ENCODE measurements around the gene HELZ2. TPM values are rescaled to one million over a fixed set of nuclear protein-coding genes. Genes with fewer than 3 reads are reported as not detected.

HELZ2 gene
- total and polyA plus RNA-seq, 2 donors: 13.9 to 14.8 TPM

DNA sequence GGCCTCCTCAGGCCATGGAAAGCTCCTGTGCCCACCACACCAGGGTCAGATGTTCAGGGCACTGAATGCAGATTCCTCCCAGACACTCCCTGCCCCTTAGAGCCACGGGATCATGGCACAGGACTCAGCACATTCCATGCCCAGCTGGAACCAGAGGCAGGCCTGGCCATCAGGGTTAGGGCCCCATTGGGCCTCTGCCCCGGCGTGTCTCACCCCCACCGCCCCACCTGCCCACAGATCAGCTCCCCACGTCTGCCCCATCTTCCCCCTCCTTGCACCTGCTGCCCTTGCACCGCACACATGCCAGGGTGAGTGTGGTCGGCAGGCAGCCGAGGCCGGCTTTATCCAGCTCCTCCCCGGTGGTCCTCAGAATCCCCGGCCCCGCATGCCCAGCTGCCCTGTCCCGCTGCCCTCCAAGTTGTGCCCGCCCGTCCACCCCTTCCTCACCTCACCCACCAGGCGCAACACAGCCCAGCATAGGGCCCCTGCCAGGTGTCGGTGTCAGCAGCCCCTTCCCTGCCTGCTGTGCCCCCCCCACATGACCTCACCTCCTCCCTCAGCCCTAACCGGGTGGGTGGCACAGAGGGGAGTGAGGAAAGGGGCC, 24.3 kb downstream of the HELZ2 start:
- no peak for DNase-seq (ENCODE audit: low read depth in 6 of 9, low spot score in 9 of 9)

DNA sequence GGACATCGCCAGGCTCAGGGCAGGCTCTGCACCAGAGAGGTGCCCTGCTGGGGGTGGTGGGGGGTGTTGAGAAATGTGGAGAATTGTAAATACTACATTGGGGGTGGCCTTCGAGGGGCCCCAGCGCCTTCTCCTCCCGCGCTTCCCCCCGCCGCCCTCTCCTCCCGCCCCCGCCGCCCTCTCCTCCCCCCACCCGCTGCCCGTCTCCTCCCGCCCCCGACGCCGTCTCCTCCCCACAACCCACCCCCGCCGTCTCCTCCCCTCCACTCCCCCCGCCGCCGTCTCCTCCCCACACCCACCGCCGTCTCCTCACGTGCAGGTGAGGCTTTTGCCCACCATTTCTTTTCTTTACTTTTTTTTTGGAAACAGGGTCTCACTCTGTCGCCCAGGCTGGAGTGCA, 25.0 kb downstream of the HELZ2 start:
- 35% methylated on average over 16 of the region's 25 CpGs for WGBS
- peak in 2 of 9 donors; percentile 24 to 55 for DNase-seq (ENCODE audit: low read depth in 6 of 9, low spot score in 9 of 9)
- H3K4me3 ChIP-seq (ENCODE audit: low read length in 2 of 2): no peak overlapping the region
- peaks cover 2 to 68% of the 10 kb centered on the region in 2 donors for H3K27me3 ChIP-seq (ENCODE audit: control insufficient read depth in 2 of 2, insufficient read depth in 1 of 2, low read length in 1 of 2)
- no peaks in the 10 kb centered on the region for H3K36me3 ChIP-seq (ENCODE audit: control insufficient read depth in 2 of 2, insufficient read depth in 2 of 2, low read length in 1 of 2)
- H3K9me3 ChIP-seq (ENCODE audit: control insufficient read depth in 2 of 2, insufficient read depth in 1 of 2, low read length in 1 of 2): peaks cover 0 to 18% of the 10 kb centered on the region in 2 donors
- H3K27ac ChIP-seq (ENCODE audit: low read depth in 1 of 2, low read length in 1 of 2): no peak overlapping the region
- H3K4me1 ChIP-seq (ENCODE audit: control insufficient read depth in 2 of 2, insufficient read depth in 2 of 2, low read length in 2 of 2): peaks cover 25 to 57% of the 10 kb centered on the region in 2 donors

More for the DNA sequence above, 24.3 kb downstream of the HELZ2 start:
- no peak overlapping the region for H3K27ac ChIP-seq (ENCODE audit: low read depth in 1 of 2, low read length in 1 of 2)
- WGBS: 89% methylated on average over 18 of the region's 18 CpGs
- peaks cover 0 to 18% of the 10 kb centered on the region in 2 donors for H3K9me3 ChIP-seq (ENCODE audit: control insufficient read depth in 2 of 2, insufficient read depth in 1 of 2, low read length in 1 of 2)
- peaks cover 2 to 69% of the 10 kb centered on the region in 2 donors for H3K27me3 ChIP-seq (ENCODE audit: control insufficient read depth in 2 of 2, insufficient read depth in 1 of 2, low read length in 1 of 2)
- no peak overlapping the region for H3K4me3 ChIP-seq (ENCODE audit: low read length in 2 of 2)
- H3K4me1 ChIP-seq (ENCODE audit: control insufficient read depth in 2 of 2, insufficient read depth in 2 of 2, low read length in 2 of 2): peaks cover 25 to 63% of the 10 kb centered on the region in 2 donors
- no peaks in the 10 kb centered on the region for H3K36me3 ChIP-seq (ENCODE audit: control insufficient read depth in 2 of 2, insufficient read depth in 2 of 2, low read length in 1 of 2)

DNA sequence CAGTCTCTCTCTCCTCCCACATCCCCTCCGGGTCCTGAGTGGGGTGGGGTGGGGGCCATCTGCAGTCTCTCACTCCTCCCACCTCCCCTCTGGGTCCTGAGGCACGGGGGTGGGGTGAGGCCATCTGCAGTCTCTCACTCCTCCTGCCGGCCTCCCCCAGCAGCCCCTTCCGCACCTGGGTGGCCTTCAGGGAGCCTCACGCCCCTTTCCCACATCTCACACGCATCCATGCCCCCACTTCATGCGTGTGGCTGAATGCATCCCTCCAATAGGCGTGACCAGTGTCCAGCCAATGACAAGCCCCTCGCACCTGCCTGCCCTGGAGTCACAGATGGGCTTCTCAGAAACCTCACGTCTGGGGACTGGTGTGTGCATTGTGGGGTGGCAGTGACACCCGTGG, 25.5 kb downstream of the HELZ2 start:
- Histone ChIP-seq H3K4me1 (ENCODE audit: control insufficient read depth in 2 of 2, insufficient read depth in 2 of 2, low read length in 2 of 2) (peaks cover 25 to 54% of the 10 kb centered on the region in 2 donors), H3K36me3 (ENCODE audit: control insufficient read depth in 2 of 2, insufficient read depth in 2 of 2, low read length in 1 of 2) (no peaks in the 10 kb centered on the region), H3K27ac (ENCODE audit: low read depth in 1 of 2, low read length in 1 of 2) (no peak overlapping the region), H3K4me3 (ENCODE audit: low read length in 2 of 2) (no peak overlapping the region), H3K27me3 (ENCODE audit: control insufficient read depth in 2 of 2, insufficient read depth in 1 of 2, low read length in 1 of 2) (peaks cover 2 to 64% of the 10 kb centered on the region in 2 donors), H3K9me3 (ENCODE audit: control insufficient read depth in 2 of 2, insufficient read depth in 1 of 2, low read length in 1 of 2) (peaks cover 0 to 18% of the 10 kb centered on the region in 2 donors)
- 64% methylated on average over 11 of the region's 11 CpGs for whole genome bisulfite sequencing
- DNase-seq (ENCODE audit: low read depth in 6 of 9, low spot score in 9 of 9): no peak

DNA sequence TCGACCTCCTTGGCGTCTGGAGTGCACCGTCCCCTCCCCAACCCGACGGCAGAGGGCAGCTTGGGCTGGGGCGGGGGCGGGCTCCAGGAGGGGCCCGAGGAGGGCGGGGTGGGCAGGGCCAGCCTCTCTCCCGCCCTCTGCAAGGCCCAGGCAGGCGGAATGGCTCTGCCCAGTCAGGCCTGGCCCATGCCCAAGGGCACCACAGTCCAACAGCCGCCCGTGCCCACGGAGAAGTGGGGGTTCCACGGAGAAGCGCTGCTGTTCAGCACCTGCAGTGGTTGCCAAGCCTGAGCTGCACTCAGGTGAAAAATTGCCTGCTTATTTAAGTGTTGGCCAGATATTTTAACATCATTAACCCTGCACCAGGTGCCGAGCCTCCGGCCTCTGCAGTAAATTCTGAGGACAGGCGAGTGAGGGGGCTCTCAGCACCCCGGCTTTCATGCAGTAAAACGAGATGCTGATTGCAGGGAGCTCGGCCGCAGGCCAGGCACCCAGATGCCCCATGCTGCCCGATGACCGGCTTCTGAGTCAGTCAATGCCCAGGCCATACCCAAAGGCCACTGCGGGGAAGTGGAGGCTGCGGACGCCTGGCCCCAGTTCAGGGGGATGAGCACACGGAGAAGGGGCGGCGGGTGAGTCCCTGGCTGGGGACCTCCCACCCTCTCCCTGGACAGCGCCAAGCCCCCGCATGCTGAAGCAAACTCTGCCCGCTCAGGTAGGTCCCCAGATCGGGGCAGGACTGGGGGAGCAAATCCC, 26.1 kb downstream of the HELZ2 start, which contains the start of gene SRMS:
Gene SRMS (minus strand): TSS at position 25 of the 756 bp plus-strand sequence. CDS start 286 bp downstream, outside the sequence.
- Histone ChIP-seq H3K27ac (ENCODE audit: low read depth in 1 of 2, low read length in 1 of 2) (no peak within 1 kb of the TSS), H3K36me3 (ENCODE audit: control insufficient read depth in 2 of 2, insufficient read depth in 2 of 2, low read length in 1 of 2) (no peaks in the 10 kb centered on the region), H3K9me3 (ENCODE audit: control insufficient read depth in 2 of 2, insufficient read depth in 1 of 2, low read length in 1 of 2) (peaks cover 0 to 13% of the 10 kb centered on the region in 2 donors), H3K4me3 (ENCODE audit: low read length in 2 of 2) (no peak within 1 kb of the TSS), H3K27me3 (ENCODE audit: control insufficient read depth in 2 of 2, insufficient read depth in 1 of 2, low read length in 1 of 2) (peaks cover 2 to 62% of the 10 kb centered on the region in 2 donors), H3K4me1 (ENCODE audit: control insufficient read depth in 2 of 2, insufficient read depth in 2 of 2, low read length in 2 of 2) (peaks cover 21 to 48% of the 10 kb centered on the region in 2 donors)
- no peak for DNase-seq (ENCODE audit: low read depth in 6 of 9, low spot score in 9 of 9)
- WGBS: 68% methylated on average over 35 of the region's 35 CpGs

DNA sequence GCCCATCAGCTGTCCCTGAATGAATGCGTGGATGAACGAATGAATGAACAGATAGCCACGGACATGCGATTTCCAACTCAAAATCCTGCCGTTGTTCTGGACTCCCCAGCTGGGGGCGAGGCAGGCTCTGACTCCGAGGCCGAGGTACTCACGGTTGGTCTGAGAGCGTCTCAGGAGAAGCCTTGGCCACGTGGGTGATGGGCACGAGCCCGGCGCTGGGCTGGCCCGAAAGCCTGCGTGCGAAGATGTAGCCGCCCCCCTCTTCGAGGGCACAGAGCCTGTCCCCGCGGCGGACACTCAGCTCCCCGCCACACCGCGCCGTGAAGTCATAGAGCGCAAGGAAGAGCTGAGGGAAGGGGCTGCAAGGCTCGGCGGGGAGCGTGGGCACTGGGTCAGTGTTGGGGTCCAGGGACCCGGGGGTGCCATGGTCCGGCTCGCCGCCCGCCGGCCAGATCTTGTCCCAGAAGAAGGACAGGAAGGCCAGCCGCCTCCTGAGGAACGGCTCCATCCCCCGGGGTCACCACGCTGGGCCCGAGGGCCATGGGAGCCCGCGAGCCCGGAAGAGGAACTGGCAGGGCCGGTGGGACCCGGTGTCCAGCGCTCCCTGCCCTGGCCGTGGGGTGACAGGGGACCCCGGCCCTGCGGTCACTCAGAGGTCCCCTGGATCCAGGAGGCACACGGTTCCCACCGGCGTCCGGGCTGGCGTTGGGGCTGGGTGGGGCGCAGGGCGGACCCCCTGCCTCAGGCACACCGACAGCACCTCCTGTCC, 26.9 kb downstream of the HELZ2 start:
- peaks cover 14 to 40% of the 10 kb centered on the region in 2 donors for H3K4me1 ChIP-seq (ENCODE audit: control insufficient read depth in 2 of 2, insufficient read depth in 2 of 2, low read length in 2 of 2)
- 76% methylated on average over 58 of the region's 58 CpGs for WGBS
- H3K9me3 ChIP-seq (ENCODE audit: control insufficient read depth in 2 of 2, insufficient read depth in 1 of 2, low read length in 1 of 2): peaks cover 0 to 7% of the 10 kb centered on the region in 2 donors
- no peaks in the 10 kb centered on the region for H3K36me3 ChIP-seq (ENCODE audit: control insufficient read depth in 2 of 2, insufficient read depth in 2 of 2, low read length in 1 of 2)
- H3K4me3 ChIP-seq (ENCODE audit: low read length in 2 of 2): no peak overlapping the region
- no peak overlapping the region for H3K27ac ChIP-seq (ENCODE audit: low read depth in 1 of 2, low read length in 1 of 2)
- DNase-seq (ENCODE audit: low read depth in 6 of 9, low spot score in 9 of 9): no peak
- peaks cover 2 to 62% of the 10 kb centered on the region in 2 donors for H3K27me3 ChIP-seq (ENCODE audit: control insufficient read depth in 2 of 2, insufficient read depth in 1 of 2, low read length in 1 of 2)

DNA sequence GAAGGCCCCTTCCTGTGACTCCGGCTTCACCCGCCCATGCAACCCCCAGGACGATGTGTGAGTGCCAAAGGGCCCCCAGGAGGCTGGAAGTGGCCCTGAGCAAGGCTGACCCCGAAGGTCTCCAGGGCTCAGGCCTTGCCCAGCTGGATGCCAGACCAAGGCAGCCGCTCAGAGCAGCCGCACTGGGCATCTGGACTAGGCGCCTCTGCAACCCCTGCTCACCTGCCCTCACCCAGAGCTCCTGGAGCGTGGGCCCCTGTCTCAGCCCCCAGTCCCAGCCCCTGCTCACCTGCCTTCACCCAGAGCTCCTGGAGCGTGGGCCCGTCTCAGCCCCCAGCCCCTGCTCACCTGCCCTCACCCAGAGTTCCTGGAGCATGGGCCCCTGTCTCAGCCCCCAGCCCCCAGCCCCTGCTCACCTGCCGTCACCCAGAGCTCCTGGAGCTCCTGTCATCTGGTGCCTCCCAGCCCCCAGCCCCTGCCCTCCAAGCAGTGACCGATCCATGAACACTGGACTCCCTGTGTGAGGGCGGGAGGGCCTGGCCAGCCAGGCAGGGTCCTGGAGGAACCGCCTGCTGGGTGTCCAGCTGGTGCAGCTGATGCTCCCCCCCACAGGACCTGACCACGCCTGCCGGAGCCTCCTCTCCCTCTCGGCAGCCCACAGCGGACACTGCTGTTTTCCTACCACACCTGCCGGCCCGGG, 27.6 kb downstream of the HELZ2 start:
- peaks cover 2 to 62% of the 10 kb centered on the region in 2 donors for H3K27me3 ChIP-seq (ENCODE audit: control insufficient read depth in 2 of 2, insufficient read depth in 1 of 2, low read length in 1 of 2)
- no peak for DNase-seq (ENCODE audit: low read depth in 6 of 9, low spot score in 9 of 9)

DNA sequence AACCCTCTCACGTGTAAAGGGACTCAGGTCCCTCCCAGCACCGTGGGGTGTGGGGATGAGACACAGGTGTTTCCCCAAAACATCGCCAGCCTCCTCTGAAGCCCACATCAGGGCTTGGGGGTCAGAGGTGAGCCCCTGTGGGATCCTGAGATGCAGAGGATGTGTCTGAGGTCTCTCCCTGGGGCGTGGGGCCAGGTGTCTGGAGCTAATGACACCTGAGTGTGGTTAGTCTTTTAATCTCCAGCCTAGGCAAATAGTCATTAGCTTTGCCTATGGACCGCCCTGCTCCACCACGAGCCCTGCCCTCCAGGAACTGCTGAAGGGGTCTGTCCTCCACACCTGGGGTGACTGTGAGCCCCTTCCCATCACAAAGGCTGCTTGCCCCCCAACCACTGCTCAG, 28.2 kb downstream of the HELZ2 start:
- no peak overlapping the region for H3K4me3 ChIP-seq (ENCODE audit: low read length in 2 of 2)
- peaks cover 0 to 6% of the 10 kb centered on the region in 2 donors for H3K9me3 ChIP-seq (ENCODE audit: control insufficient read depth in 2 of 2, insufficient read depth in 1 of 2, low read length in 1 of 2)
- no peaks in the 10 kb centered on the region for H3K36me3 ChIP-seq (ENCODE audit: control insufficient read depth in 2 of 2, insufficient read depth in 2 of 2, low read length in 1 of 2)
- H3K27me3 ChIP-seq (ENCODE audit: control insufficient read depth in 2 of 2, insufficient read depth in 1 of 2, low read length in 1 of 2): peaks cover 2 to 61% of the 10 kb centered on the region in 2 donors
- peaks cover 10 to 33% of the 10 kb centered on the region in 2 donors for H3K4me1 ChIP-seq (ENCODE audit: control insufficient read depth in 2 of 2, insufficient read depth in 2 of 2, low read length in 2 of 2)
- WGBS: 32% methylated on average over 6 of the region's 6 CpGs
- no peak overlapping the region for H3K27ac ChIP-seq (ENCODE audit: low read depth in 1 of 2, low read length in 1 of 2)
- DNase-seq (ENCODE audit: low read depth in 6 of 9, low spot score in 9 of 9): peak in 1 of 9 donors; percentile 26

More for the DNA sequence above, 27.6 kb downstream of the HELZ2 start:
- Histone ChIP-seq H3K36me3 (ENCODE audit: control insufficient read depth in 2 of 2, insufficient read depth in 2 of 2, low read length in 1 of 2) (no peaks in the 10 kb centered on the region), H3K9me3 (ENCODE audit: control insufficient read depth in 2 of 2, insufficient read depth in 1 of 2, low read length in 1 of 2) (peaks cover 0 to 6% of the 10 kb centered on the region in 2 donors), H3K4me1 (ENCODE audit: control insufficient read depth in 2 of 2, insufficient read depth in 2 of 2, low read length in 2 of 2) (peaks cover 10 to 36% of the 10 kb centered on the region in 2 donors), H3K27ac (ENCODE audit: low read depth in 1 of 2, low read length in 1 of 2) (no peak overlapping the region), H3K4me3 (ENCODE audit: low read length in 2 of 2) (no peak overlapping the region)
- WGBS: 92% methylated on average over 20 of the region's 20 CpGs

DNA sequence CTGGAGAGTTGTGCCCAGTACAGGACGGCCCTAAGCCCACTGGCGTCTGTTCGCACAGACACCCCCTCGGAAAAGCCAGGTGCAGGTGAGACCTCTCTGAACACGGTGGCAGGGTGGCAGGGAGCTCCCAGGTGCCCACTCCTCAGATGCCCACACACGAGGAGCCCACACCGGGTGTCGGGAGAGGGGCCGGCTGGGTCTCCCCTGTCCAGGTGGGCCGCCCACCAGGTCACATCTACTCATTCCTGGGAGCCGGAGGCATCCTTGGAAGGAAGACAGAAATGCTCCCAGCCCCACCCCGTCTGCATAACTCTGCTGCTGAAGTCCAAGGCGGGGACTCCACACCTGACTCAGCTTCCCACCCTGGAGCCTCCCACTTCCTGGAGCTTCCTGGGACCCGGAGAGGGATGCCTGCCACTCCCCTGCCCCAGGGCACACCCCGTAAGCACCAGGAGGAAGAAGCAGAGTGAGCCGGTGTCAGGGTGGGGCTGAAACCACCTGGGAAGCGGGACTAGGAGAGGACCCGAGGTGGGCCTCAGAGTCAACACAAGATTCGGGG, 29.0 kb downstream of the HELZ2 start:
- H3K9me3 ChIP-seq (ENCODE audit: control insufficient read depth in 2 of 2, insufficient read depth in 1 of 2, low read length in 1 of 2): peaks cover 0 to 6% of the 10 kb centered on the region in 2 donors
- H3K27ac ChIP-seq (ENCODE audit: low read depth in 1 of 2, low read length in 1 of 2): no peak overlapping the region
- H3K27me3 ChIP-seq (ENCODE audit: control insufficient read depth in 2 of 2, insufficient read depth in 1 of 2, low read length in 1 of 2): peaks cover 2 to 64% of the 10 kb centered on the region in 2 donors
- DNase-seq (ENCODE audit: low read depth in 6 of 9, low spot score in 9 of 9): no peak
- H3K36me3 ChIP-seq (ENCODE audit: control insufficient read depth in 2 of 2, insufficient read depth in 2 of 2, low read length in 1 of 2): no peaks in the 10 kb centered on the region
- H3K4me1 ChIP-seq (ENCODE audit: control insufficient read depth in 2 of 2, insufficient read depth in 2 of 2, low read length in 2 of 2): peaks cover 10 to 29% of the 10 kb centered on the region in 2 donors
- WGBS: 87% methylated on average over 19 of the region's 19 CpGs
- H3K4me3 ChIP-seq (ENCODE audit: low read length in 2 of 2): no peak overlapping the region
